ENCODE data around the gene TNIP2. TPM values are rescaled to one million over a fixed set of nuclear protein-coding genes. Genes with fewer than 3 reads are reported as not detected.
A peak's percentile ranks its signal among the peaks of the same experiment; 100 is the strongest.
"Not testable (repeated sequence)": the region's sequence is repeated elsewhere in the genome, so short reads cannot be mapped to it uniquely, and the experiment has no call there.

Gene TNIP2
- total RNA-seq, 2 experiments from 2014 or later: 56.1 to 58.4 TPM

- Mint-ChIP-seq H3K4me3 (no peak overlapping the region), H3K9me3 (no peaks in the 10 kb centered on the region), H3K27me3 (no peaks in the 10 kb centered on the region), H3K27ac (peak overlapping the region; percentile 96), H3K4me1 (peaks cover 49% of the 10 kb centered on the region), H3K36me3 (ENCODE audit: low read depth) (peaks cover 73% of the 10 kb centered on the region)
- ChIA-PET CTCF (interaction anchor here (0.6 to 1.5 kb wide), 2 partner anchors 20 kb away, joined by 5 read pairs; no protein-coding TSS in a partner anchor), POLR2A (interaction anchor here (0.8 to 3.7 kb wide), 3 partner anchors 11 to 31 kb away, joined by 3 to 33 read pairs (median 5); partner anchors contain the start of gene TNIP2)
- no peak for DNase-seq
Observed at GRCh38 chr4:2744576-2745270, 11.4 kb downstream of the TNIP2 start.

GRCh38 chr4:2743518-2744445 lies 12.4 kb downstream of the TNIP2 start:
- CTCF ChIA-PET: interaction anchor here (1.0 to 1.5 kb wide), 2 partner anchors 21 to 95 kb away, joined by 3 to 5 read pairs; no protein-coding TSS in a partner anchor
- Mint-ChIP-seq H3K36me3 (ENCODE audit: low read depth) (peaks cover 77% of the 10 kb centered on the region), H3K27ac (no peak overlapping the region), H3K9me3 (no peaks in the 10 kb centered on the region), H3K4me3 (no peak overlapping the region), H3K27me3 (no peaks in the 10 kb centered on the region), H3K4me1 (peaks cover 48% of the 10 kb centered on the region)
- POLR2A ChIA-PET: interaction anchor here (3.7 kb wide), 1 partner anchor 12 kb away, joined by 33 read pairs; the partner anchor contains the start of gene TNIP2
- no peak for DNase-seq

- POLR2A ChIA-PET: no interaction called here
- peaks cover 81% of the 10 kb centered on the region for H3K36me3 Mint-ChIP-seq (ENCODE audit: low read depth)
- H3K4me1 Mint-ChIP-seq: peaks cover 46% of the 10 kb centered on the region
- H3K4me3 Mint-ChIP-seq: no peak overlapping the region
- CTCF ChIA-PET: interaction anchor here (1.0 kb wide), 1 partner anchor 96 kb away, joined by 3 read pairs; no protein-coding TSS in a partner anchor
- H3K27ac Mint-ChIP-seq: no peak overlapping the region
- DNase-seq: no peak
- no peaks in the 10 kb centered on the region for H3K27me3 Mint-ChIP-seq
- H3K9me3 Mint-ChIP-seq: peaks cover 4% of the 10 kb centered on the region
Observed at GRCh38 chr4:2742823-2743517, 13.2 kb downstream of the TNIP2 start.

- H3K4me3 Mint-ChIP-seq: no peak overlapping the region
- peaks cover 39% of the 10 kb centered on the region for H3K4me1 Mint-ChIP-seq
- no peak overlapping the region for H3K27ac Mint-ChIP-seq
- POLR2A ChIA-PET: no interaction called here
- DNase-seq: no peak
- H3K27me3 Mint-ChIP-seq: no peaks in the 10 kb centered on the region
- CTCF ChIA-PET: no interaction called here
- peaks cover 4% of the 10 kb centered on the region for H3K9me3 Mint-ChIP-seq
- peaks cover 74% of the 10 kb centered on the region for H3K36me3 Mint-ChIP-seq (ENCODE audit: low read depth)
Observed at GRCh38 chr4:2742081-2742822, 13.9 kb downstream of the TNIP2 start.

- peaks cover 33% of the 10 kb centered on the region for H3K4me1 Mint-ChIP-seq
- no peaks in the 10 kb centered on the region for H3K27me3 Mint-ChIP-seq
- H3K9me3 Mint-ChIP-seq: peaks cover 6% of the 10 kb centered on the region
- no peak for DNase-seq
- POLR2A ChIA-PET: no interaction called here
- CTCF ChIA-PET: no interaction called here
- no peak overlapping the region for H3K4me3 Mint-ChIP-seq
- H3K36me3 Mint-ChIP-seq (ENCODE audit: low read depth): peaks cover 71% of the 10 kb centered on the region
- no peak overlapping the region for H3K27ac Mint-ChIP-seq
Observed at GRCh38 chr4:2741626-2742025, 14.5 kb downstream of the TNIP2 start.

- H3K4me1 Mint-ChIP-seq, DNase-seq, H3K27me3 Mint-ChIP-seq, H3K4me3 Mint-ChIP-seq, CTCF ChIA-PET, H3K27ac Mint-ChIP-seq: not testable (repeated sequence)
- peaks cover 15% of the 10 kb centered on the region for H3K9me3 Mint-ChIP-seq
- POLR2A ChIA-PET: interaction anchor here (0.8 kb wide), 1 partner anchor 8 kb away, joined by 3 read pairs; no protein-coding TSS in a partner anchor
- peaks cover 62% of the 10 kb centered on the region for H3K36me3 Mint-ChIP-seq (ENCODE audit: low read depth)
Observed at GRCh38 chr4:2738296-2738695, 17.8 kb downstream of the TNIP2 start.

- DNase-seq: no peak
- Mint-ChIP-seq H3K36me3 (ENCODE audit: low read depth) (peaks cover 60% of the 10 kb centered on the region), H3K27ac (no peak overlapping the region), H3K27me3 (no peaks in the 10 kb centered on the region), H3K4me3 (no peak overlapping the region), H3K4me1 (peaks cover 12% of the 10 kb centered on the region), H3K9me3 (peaks cover 15% of the 10 kb centered on the region)
- CTCF ChIA-PET: no interaction called here
- POLR2A ChIA-PET: no interaction called here
Observed at GRCh38 chr4:2735869-2736268, 20.3 kb downstream of the TNIP2 start.

GRCh38 chr4:2734612-2735011 lies 21.5 kb downstream of the TNIP2 start:
- CTCF ChIA-PET: no interaction called here
- peaks cover 15% of the 10 kb centered on the region for H3K9me3 Mint-ChIP-seq
- H3K27ac Mint-ChIP-seq: no peak overlapping the region
- H3K36me3 Mint-ChIP-seq (ENCODE audit: low read depth): peaks cover 50% of the 10 kb centered on the region
- POLR2A ChIA-PET: no interaction called here
- peaks cover 12% of the 10 kb centered on the region for H3K4me1 Mint-ChIP-seq
- H3K27me3 Mint-ChIP-seq: no peaks in the 10 kb centered on the region
- no peak overlapping the region for H3K4me3 Mint-ChIP-seq
- no peak for DNase-seq

GRCh38 chr4:2733844-2734574 lies 22.1 kb downstream of the TNIP2 start:
- H3K4me1 Mint-ChIP-seq: peaks cover 12% of the 10 kb centered on the region
- no peak overlapping the region for H3K4me3 Mint-ChIP-seq
- CTCF ChIA-PET: no interaction called here
- H3K27ac Mint-ChIP-seq: no peak overlapping the region
- POLR2A ChIA-PET: no interaction called here
- H3K9me3 Mint-ChIP-seq: peaks cover 15% of the 10 kb centered on the region
- DNase-seq: no peak
- peaks cover 51% of the 10 kb centered on the region for H3K36me3 Mint-ChIP-seq (ENCODE audit: low read depth)
- no peaks in the 10 kb centered on the region for H3K27me3 Mint-ChIP-seq

- Mint-ChIP-seq H3K27ac (peak overlapping the region; percentile 35), H3K27me3 (no peaks in the 10 kb centered on the region), H3K4me3 (no peak overlapping the region), H3K9me3 (peaks cover 12% of the 10 kb centered on the region), H3K4me1 (peaks cover 12% of the 10 kb centered on the region), H3K36me3 (ENCODE audit: low read depth) (peaks cover 50% of the 10 kb centered on the region)
- ChIA-PET POLR2A (no interaction called here), CTCF (no interaction called here)
- DNase-seq: no peak
Observed at GRCh38 chr4:2733001-2733843, 22.9 kb downstream of the TNIP2 start.

GRCh38 chr4:2732526-2732925 lies 23.6 kb downstream of the TNIP2 start:
- Mint-ChIP-seq H3K4me1 (peaks cover 12% of the 10 kb centered on the region), H3K27ac (peak overlapping the region; percentile 35), H3K36me3 (ENCODE audit: low read depth) (peaks cover 47% of the 10 kb centered on the region), H3K9me3 (peaks cover 11% of the 10 kb centered on the region), H3K27me3 (no peaks in the 10 kb centered on the region), H3K4me3 (no peak overlapping the region)
- ChIA-PET CTCF (no interaction called here), POLR2A (interaction anchor here (1.8 kb wide), 1 partner anchor 13 kb away, joined by 5 read pairs; no protein-coding TSS in a partner anchor)
- no peak for DNase-seq

Data from activated CD4-positive, alpha-beta memory T cell treated with anti-CD3 and anti-CD28 coated beads, Interleukin-2, amount 10 ng/mL, durations not matched to agents 7 days and 5 days (primary cell).